PFSK-1 (cell line): ENCODE measurements around the gene COL8A1.

ENCODE experiments used
- FOXP2 ChIP-seq: optimal IDR thresholded peaks from 2 replicates; pipeline ENCODE3; 2011; ENCODE audit warnings: borderline replicate concordance, control low read depth, inconsistent platforms; ENCODE audit not compliant: insufficient read depth; ENCODE audit errors: extremely low read length, extremely low read depth
- POLR2AphosphoS5 ChIP-seq: IDR thresholded peaks from 2 replicates; pipeline ENCODE4 v1.6.1; 2012; ENCODE audit warnings: low read depth, mild to moderate bottlenecking, control low read depth, low read length, moderate library complexity
- REST ChIP-seq, 2 experiments: IDR thresholded peaks; 2 replicates each; pipeline versions ENCODE4 v1.6.1 to v1.8.0; 2011 to 2012; ENCODE audit warnings: low read depth in 2 of 2, low read length in 2 of 2, control low read depth in 1 of 2, inconsistent platforms in 1 of 2, mild to moderate bottlenecking in 1 of 2, moderate library complexity in 1 of 2; ENCODE audit not compliant: insufficient read depth in 1 of 2
- SIN3A ChIP-seq: IDR thresholded peaks from 2 replicates; pipeline ENCODE4 v1.6.1; 2012; ENCODE audit warnings: mild to moderate bottlenecking, low read length, moderate library complexity, borderline replicate concordance; ENCODE audit not compliant: insufficient read depth
- TAF1 ChIP-seq: IDR thresholded peaks from 2 replicates; pipeline ENCODE4 v1.6.1; 2012; ENCODE audit warnings: low read length, control low read depth, borderline replicate concordance; ENCODE audit not compliant: insufficient read depth

COL8A1 gene

GRCh38 chr3:99825004-99825640, 186.7 kb downstream of the COL8A1 start:
- TF ChIP-seq TAF1, result no peak

- TF ChIP-seq REST (IDR thresholded peaks at IDR 0.05; ENCODE audit: insufficient read depth in 1 of 2, low read depth in 2 of 2, low read length in 2 of 2), result no peak
- no peak for TF ChIP-seq POLR2AphosphoS5
- no peak for TF ChIP-seq SIN3A
- TF ChIP-seq TAF1, result no peak
- TF ChIP-seq FOXP2, result no peak
These were observed 191.4 kb downstream of the COL8A1 start for GRCh38 chr3:99829844-99830243.

GRCh38 chr3:99833617-99834205, 195.3 kb downstream of the COL8A1 start:
- TF ChIP-seq REST (IDR thresholded peaks at IDR 0.05; ENCODE audit: insufficient read depth in 1 of 2, low read depth in 2 of 2, low read length in 2 of 2) (no peak), TAF1 (no peak), FOXP2 (no peak), SIN3A (no peak), POLR2AphosphoS5 (no peak)

GRCh38 chr3:99834211-99834957, 196.0 kb downstream of the COL8A1 start:
- no peak for TF ChIP-seq TAF1
- no peak for TF ChIP-seq SIN3A
- TF ChIP-seq REST (IDR thresholded peaks at IDR 0.05; ENCODE audit: insufficient read depth in 1 of 2, low read depth in 2 of 2, low read length in 2 of 2), result no peak

GRCh38 chr3:99836681-99837080, 198.3 kb downstream of the COL8A1 start:
- TF ChIP-seq POLR2AphosphoS5 (no peak), TAF1 (no peak), REST (IDR thresholded peaks at IDR 0.05; ENCODE audit: insufficient read depth in 1 of 2, low read depth in 2 of 2, low read length in 2 of 2) (no peak), FOXP2 (no peak), SIN3A (no peak)
